Chondrocyte (in vitro differentiated cells): Measurements from ENCODE around the gene DLGAP4. TPM values are rescaled to one million over a fixed set of nuclear protein-coding genes. Genes with fewer than 3 reads are reported as not detected.

Experiments
- DNase-seq: peaks from one replicate; pipeline ENCODE4 v3.0.0; 2021; ENCODE audit warnings: mixed read lengths, low spot score
- H3K27ac Mint-ChIP-seq: one replicate; pipeline ENCODE4 v1.8.0; 2021; ENCODE audit warnings: mild to moderate bottlenecking, moderate library complexity, mixed read lengths; ENCODE audit not compliant: unreplicated experiment
- H3K27me3 Mint-ChIP-seq: 2 replicates; pipeline ENCODE4 v1.8.0; 2021; ENCODE audit warnings: low read depth, mixed read lengths
- H3K36me3 Mint-ChIP-seq: 2 replicates; pipeline ENCODE4 v1.8.0; 2021; ENCODE audit warnings: low read depth, mixed read lengths
- H3K4me1 Mint-ChIP-seq: 2 replicates; pipeline ENCODE4 v1.8.0; 2021; ENCODE audit warnings: low read depth, mild to moderate bottlenecking, mixed read lengths
- H3K4me3 Mint-ChIP-seq: one replicate; pipeline ENCODE4 v1.8.0; 2021; ENCODE audit warnings: mild to moderate bottlenecking, moderate library complexity, mixed read lengths; ENCODE audit not compliant: unreplicated experiment
- H3K9me3 Mint-ChIP-seq: 2 replicates; pipeline ENCODE4 v1.8.0; 2021; ENCODE audit warnings: low read depth, mixed read lengths
- long read RNA-seq: library from polyadenylated mRNA; stranded (forward); transcript quantifications from one replicate; pipeline ENCODE4 v2.0.0, GENCODE V29; 2021
- total RNA-seq: library from RNA; stranded (reverse); gene quantifications from 3 replicates; pipeline ENCODE4 v1.2.1, GENCODE V29; 2021
- TF ChIP-seq, protein P1 (sequence below): fragments of 200-600 bp; sonication (generic); IDR thresholded peaks from 2 replicates; pipeline ENCODE4 v1.5.0; 2021; ENCODE audit warnings: antibody characterized with exemption, mild to moderate bottlenecking, moderate library complexity

DLGAP4 gene, protein sequence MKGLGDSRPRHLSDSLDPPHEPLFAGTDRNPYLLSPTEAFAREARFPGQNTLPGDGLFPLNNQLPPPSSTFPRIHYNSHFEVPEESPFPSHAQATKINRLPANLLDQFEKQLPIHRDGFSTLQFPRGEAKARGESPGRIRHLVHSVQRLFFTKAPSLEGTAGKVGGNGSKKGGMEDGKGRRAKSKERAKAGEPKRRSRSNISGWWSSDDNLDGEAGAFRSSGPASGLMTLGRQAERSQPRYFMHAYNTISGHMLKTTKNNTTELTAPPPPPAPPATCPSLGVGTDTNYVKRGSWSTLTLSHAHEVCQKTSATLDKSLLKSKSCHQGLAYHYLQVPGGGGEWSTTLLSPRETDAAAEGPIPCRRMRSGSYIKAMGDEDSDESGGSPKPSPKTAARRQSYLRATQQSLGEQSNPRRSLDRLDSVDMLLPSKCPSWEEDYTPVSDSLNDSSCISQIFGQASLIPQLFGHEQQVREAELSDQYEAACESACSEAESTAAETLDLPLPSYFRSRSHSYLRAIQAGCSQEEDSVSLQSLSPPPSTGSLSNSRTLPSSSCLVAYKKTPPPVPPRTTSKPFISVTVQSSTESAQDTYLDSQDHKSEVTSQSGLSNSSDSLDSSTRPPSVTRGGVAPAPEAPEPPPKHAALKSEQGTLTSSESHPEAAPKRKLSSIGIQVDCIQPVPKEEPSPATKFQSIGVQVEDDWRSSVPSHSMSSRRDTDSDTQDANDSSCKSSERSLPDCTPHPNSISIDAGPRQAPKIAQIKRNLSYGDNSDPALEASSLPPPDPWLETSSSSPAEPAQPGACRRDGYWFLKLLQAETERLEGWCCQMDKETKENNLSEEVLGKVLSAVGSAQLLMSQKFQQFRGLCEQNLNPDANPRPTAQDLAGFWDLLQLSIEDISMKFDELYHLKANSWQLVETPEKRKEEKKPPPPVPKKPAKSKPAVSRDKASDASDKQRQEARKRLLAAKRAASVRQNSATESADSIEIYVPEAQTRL
- total RNA-seq = 140 to 165 TPM (median 161 TPM) in 3 replicates
- long read RNA-seq, transcript DLGAP4-206 (7 exons, 3,110 nt) = major isoform, 36 of 176 reads
- long read RNA-seq, transcript DLGAP4-202 (7 exons, 2,392 nt) = minor isoform, 30 of 176 reads
- long read RNA-seq, partial matches to known transcripts = 20 of 176 reads
- long read RNA-seq, other reads (novel, unspliced or antisense) = 90 of 176 reads

- Mint-ChIP-seq H3K36me3 (no peaks in the 10 kb centered on the region), H3K27me3 (peaks cover 76% of the 10 kb centered on the region), H3K4me1 (peaks cover 5% of the 10 kb centered on the region), H3K4me3 (peak within 1 kb of the TSS; percentile 60), H3K9me3 (no peaks in the 10 kb centered on the region), H3K27ac (no peak within 1 kb of the TSS)
- TF ChIP-seq, protein P1, sequence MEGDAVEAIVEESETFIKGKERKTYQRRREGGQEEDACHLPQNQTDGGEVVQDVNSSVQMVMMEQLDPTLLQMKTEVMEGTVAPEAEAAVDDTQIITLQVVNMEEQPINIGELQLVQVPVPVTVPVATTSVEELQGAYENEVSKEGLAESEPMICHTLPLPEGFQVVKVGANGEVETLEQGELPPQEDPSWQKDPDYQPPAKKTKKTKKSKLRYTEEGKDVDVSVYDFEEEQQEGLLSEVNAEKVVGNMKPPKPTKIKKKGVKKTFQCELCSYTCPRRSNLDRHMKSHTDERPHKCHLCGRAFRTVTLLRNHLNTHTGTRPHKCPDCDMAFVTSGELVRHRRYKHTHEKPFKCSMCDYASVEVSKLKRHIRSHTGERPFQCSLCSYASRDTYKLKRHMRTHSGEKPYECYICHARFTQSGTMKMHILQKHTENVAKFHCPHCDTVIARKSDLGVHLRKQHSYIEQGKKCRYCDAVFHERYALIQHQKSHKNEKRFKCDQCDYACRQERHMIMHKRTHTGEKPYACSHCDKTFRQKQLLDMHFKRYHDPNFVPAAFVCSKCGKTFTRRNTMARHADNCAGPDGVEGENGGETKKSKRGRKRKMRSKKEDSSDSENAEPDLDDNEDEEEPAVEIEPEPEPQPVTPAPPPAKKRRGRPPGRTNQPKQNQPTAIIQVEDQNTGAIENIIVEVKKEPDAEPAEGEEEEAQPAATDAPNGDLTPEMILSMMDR = no peak
- DNase-seq = no peak
Observed at GRCh38 chr20:36305602-36306551, at the start of gene DLGAP4. Gene DLGAP4, plus strand, starts transcription at chr20:36306339. Its CDS starts 125,379 bp downstream, at chr20:36431718.

DNA sequence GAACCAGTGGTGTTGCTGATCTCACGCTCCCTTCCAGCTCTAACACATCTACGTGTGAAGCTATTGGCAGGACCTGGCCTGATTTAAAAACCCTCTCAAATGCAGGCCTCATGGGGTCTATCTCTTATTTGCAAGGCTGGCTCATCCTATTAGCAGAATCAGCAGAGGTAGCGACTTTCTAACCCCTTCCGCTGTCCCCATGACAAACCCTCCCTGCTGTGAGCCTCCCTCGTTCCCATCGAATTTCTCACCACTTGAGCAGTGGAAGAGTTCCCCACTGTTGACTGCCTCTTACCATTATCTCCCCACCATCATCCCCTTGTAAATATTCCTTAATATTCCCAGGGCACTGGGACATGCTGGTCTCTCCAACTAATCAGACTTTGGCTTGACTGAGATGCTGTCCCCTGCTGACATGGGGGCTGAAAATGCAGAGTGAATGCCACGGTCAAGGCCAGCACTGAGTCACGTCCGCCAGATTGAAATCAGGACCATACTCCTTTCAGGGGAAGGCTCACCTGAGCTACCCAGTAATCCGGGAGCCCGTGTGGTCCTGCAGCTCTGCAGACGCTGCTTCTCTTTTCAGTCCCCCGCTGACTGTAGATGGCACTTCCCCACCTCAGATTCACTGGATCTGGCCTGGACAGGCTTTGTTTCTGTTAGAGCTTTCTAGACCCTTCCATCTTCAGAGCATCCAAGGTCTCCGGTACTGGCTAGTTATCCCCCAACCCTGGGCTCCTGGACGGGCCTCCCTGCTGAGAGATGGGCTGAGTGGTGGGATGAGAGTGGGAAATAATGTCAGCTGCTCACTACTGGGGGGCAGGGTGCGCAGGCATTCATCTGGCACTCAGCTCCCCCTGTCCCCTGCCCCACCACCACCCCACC, 46.7 kb upstream of the DLGAP4 start:
- Mint-ChIP-seq H3K4me1 (no peaks in the 10 kb centered on the region), H3K27ac (peak overlapping the region; percentile 45), H3K4me3 (no peak overlapping the region), H3K36me3 (peaks cover 6% of the 10 kb centered on the region), H3K9me3 (no peaks in the 10 kb centered on the region), H3K27me3 (no peaks in the 10 kb centered on the region)
- no peak for DNase-seq
- TF ChIP-seq, protein P1 = no peak

DNA sequence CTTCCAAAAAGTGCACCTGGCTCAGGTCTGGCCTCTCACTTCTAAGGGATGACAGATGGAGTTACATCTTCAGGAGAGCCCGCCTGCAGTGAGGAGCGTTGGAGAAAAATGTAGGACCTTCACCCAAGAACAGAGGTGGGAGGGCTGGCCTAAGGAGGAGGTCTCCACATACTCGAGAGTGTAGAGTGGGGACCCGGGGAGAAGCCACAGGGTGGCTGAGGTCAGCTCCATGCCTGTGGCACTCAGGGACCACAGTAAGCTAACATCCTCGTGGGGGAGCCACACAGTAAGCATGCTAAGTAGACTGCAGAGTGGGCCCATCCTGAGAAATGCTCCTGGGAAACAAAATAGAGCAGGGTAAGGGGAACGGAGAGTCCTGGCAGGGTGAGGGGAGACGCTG, 45.8 kb upstream of the DLGAP4 start:
- H3K4me1 Mint-ChIP-seq = no peaks in the 10 kb centered on the region
- no peaks in the 10 kb centered on the region for H3K9me3 Mint-ChIP-seq
- H3K36me3 Mint-ChIP-seq = peaks cover 6% of the 10 kb centered on the region
- H3K4me3 Mint-ChIP-seq = no peak overlapping the region
- TF ChIP-seq, protein P1 = no peak
- DNase-seq = no peak
- H3K27ac Mint-ChIP-seq = no peak overlapping the region
- no peaks in the 10 kb centered on the region for H3K27me3 Mint-ChIP-seq

- Mint-ChIP-seq H3K9me3 (no peaks in the 10 kb centered on the region), H3K4me3 (no peak overlapping the region)
- no peak for DNase-seq
Observed at GRCh38 chr20:36261389-36262105, 44.6 kb upstream of the DLGAP4 start.

More at GRCh38 chr20:36261389-36262105, 44.6 kb upstream of the DLGAP4 start:
- Mint-ChIP-seq H3K27ac (no peak overlapping the region), H3K36me3 (peaks cover 2% of the 10 kb centered on the region), H3K4me1 (no peaks in the 10 kb centered on the region), H3K27me3 (no peaks in the 10 kb centered on the region)
- TF ChIP-seq, protein P1 = no peak
